GM21529 (cell line): Measurements from ENCODE around the gene TLN1.
A peak's percentile ranks its signal among the peaks of the same experiment; 100 is the strongest.

ENCODE experiments used
- ATAC-seq: cut with Tn5 transposase; IDR thresholded peaks from one replicate; pipeline ENCODE4 v1.9.1; 2021; ENCODE audit not compliant: unreplicated experiment

Gene TLN1

GRCh38 chr9:35688558-35689541 is 43.1 kb downstream of the TLN1 start:
- no peak for ATAC-seq

- no peak for ATAC-seq
Observed at GRCh38 chr9:35687972-35688557, 43.9 kb downstream of the TLN1 start.

GRCh38 chr9:35687306-35687705 is 44.7 kb downstream of the TLN1 start:
- ATAC-seq, result no peak

GRCh38 chr9:35686222-35687203 is 45.5 kb downstream of the TLN1 start:
- ATAC-seq, result no peak

GRCh38 chr9:35685506-35685905 is 46.5 kb downstream of the TLN1 start:
- no peak for ATAC-seq

- no peak for ATAC-seq
Observed at GRCh38 chr9:35684921-35685320, 47.1 kb downstream of the TLN1 start.

GRCh38 chr9:35683323-35683722 is 48.7 kb downstream of the TLN1 start:
- ATAC-seq, result no peak

GRCh38 chr9:35682520-35683315 is 49.3 kb downstream of the TLN1 start:
- ATAC-seq, result no peak

GRCh38 chr9:35682051-35682450 is 49.9 kb downstream of the TLN1 start:
- no peak for ATAC-seq

- ATAC-seq, result no peak
Observed at GRCh38 chr9:35681341-35682002, 50.5 kb downstream of the TLN1 start.

GRCh38 chr9:35680331-35681105 is 51.5 kb downstream of the TLN1 start:
- peak; percentile 81 for ATAC-seq

GRCh38 chr9:35679766-35680330 is 52.1 kb downstream of the TLN1 start:
- ATAC-seq, result no peak

GRCh38 chr9:35679091-35679490 is 52.9 kb downstream of the TLN1 start:
- ATAC-seq, result no peak

GRCh38 chr9:35675732-35676392 is 56.1 kb downstream of the TLN1 start:
- ATAC-seq, result no peak

- no peak for ATAC-seq
Observed at GRCh38 chr9:35675204-35675603, 56.8 kb downstream of the TLN1 start.

GRCh38 chr9:35674025-35674361 is 58.0 kb downstream of the TLN1 start:
- ATAC-seq, result no peak

- ATAC-seq, result no peak
Observed at GRCh38 chr9:35673132-35674024, 58.6 kb downstream of the TLN1 start, which contains the start of gene CA9. CA9 (plus strand) TSS chr9:35673928; CDS start chr9:35673960, 32 bp downstream.
